Right lung (tissue), 5 donors: ENCODE data around the gene DYNC2H1. TPM values are rescaled to one million over a fixed set of nuclear protein-coding genes. Genes with fewer than 3 reads are reported as not detected.
A peak's percentile ranks its signal among the peaks of the same experiment; 100 is the strongest.

Source experiments
- DNase-seq, 2 donors: peaks; one replicate each; pipeline ENCODE4 v3.0.0-alpha.2; 2013
- polyA plus RNA-seq, 5 donors: library from polyadenylated mRNA; unstranded; fragments of 120-200 nt; gene quantifications; one replicate each; pipeline versions ENCODE4 v1.2.1 to v1.2.3, GENCODE V29; 2013; ENCODE audit warnings: inconsistent platforms in 1 of 5, low replicate concordance in 1 of 5; ENCODE audit not compliant: insufficient read length in 5 of 5, insufficient read depth in 1 of 5

The DYNC2H1 gene
- polyA plus RNA-seq, 5 donors: 26.2 to 36.6 (median 35.4) TPM

DNA sequence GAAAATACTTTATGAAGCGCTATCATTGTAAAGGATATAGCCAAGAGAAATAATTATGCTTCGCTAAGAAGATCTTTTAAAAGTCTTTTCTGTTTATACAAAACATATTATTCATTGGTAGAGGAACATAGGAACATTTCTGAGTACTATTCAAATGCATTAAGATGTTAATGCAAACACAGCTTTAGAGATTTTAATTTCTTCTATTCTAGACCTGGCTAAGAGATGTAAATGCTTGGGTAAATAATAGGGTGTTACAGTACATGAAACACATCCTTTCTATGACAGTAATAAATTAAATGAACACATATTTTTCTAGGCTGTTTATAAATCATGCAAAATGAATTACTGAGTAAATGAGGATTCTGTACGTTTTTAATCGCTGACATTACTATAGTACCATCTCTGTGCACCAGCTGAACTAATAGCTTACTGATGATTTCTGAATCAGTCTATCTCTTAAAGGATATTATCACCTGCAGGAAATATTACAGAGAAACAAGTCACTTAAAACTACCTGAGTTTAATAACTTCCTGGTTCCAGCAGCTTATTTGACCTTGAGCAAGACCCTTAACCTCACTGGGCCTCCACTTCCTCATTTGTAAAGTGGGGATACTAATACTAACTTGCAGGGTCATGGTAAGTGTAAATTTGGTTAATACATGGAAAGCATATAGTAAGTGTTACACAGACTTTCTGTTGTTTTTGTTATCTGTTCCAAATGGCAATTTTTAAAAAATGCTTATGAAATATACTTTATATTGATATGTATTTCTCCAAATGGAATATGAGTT is 344.9 kb downstream of the DYNC2H1 start:
- DNase-seq: no peak

DNA sequence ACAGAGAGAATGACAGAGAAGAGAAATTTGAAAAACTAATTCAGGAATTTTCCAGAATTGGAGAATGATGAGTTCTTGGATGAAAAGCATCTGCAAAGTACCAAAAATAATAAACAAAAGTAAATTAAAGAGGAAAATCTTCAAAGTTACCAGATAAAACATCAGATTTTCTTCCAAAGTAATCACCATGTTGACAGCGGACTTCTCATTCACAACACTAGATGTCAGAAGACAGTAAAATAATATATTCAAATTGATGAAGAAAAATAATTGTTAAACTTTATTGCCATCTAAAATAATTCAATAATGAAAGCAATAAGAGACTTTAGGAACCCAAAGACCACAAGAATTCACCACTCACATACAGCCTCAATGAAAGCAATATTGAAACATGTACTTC is 355.2 kb downstream of the DYNC2H1 start:
- no peak for DNase-seq

DNA sequence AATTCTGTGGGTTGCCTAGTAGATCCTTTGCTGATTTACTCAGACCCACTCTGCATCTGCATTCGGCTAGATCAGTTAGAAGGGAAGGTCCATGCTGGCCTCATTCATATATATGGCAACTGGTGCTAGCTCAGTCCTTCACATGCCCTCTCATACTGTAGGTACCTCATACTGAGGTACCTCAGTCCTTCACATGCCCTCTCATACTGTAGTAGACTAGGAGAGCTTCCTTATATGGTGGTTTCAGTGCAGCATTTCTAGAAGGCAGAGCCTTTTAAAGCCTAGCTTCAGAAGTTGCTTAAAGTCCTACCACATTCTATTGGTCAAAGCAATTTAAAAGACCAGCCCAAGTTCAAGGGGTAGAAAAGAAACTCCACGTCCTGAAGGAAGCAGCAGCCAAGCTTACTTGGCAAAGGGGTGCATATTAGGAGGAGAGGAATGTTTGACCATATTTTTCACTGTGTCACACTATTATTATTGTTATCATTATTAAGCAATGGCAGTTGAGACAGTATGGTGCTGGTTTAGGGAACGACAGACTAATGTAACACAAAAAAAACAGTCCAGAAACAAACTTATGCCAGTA is 356.4 kb downstream of the DYNC2H1 start:
- no peak for DNase-seq

DNA sequence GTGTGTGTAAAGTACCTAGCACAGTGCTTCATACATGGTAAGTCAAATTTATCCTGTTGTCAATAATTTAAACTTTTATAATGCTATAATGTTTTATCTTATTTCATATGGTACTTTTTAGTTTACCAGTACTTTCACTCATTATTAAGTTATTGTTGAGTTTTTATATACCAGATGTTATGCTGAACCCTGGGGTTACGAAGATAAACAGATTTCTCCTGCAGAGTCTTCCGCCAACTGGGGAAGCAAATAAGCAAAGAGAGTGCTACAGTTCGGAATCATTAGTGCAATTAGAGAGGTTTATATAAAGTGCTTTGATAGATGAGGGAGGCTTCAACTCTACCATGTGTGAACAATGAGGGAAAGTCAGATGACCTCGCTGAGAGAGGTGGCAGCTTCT is 362.3 kb downstream of the DYNC2H1 start:
- no peak for DNase-seq

DNA sequence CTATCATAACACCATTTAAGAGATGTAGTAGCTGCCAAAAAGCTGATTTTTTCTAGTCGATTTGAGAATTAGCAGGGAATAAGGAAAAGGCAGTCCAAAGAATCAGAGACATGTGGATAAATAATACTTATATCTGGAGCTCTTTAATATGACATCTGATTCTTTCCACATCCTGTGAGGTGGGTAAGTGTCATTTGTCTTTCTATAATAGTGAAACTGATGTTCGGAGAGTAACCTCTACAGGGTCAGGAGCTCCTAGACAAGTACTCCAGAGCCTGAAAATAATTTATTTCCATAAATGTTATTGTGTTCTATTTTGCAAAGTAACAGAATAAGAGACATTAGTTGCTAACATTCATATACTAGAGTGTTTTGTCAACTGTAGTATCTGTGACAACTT is 367.6 kb downstream of the DYNC2H1 start:
- DNase-seq: no peak

DNA sequence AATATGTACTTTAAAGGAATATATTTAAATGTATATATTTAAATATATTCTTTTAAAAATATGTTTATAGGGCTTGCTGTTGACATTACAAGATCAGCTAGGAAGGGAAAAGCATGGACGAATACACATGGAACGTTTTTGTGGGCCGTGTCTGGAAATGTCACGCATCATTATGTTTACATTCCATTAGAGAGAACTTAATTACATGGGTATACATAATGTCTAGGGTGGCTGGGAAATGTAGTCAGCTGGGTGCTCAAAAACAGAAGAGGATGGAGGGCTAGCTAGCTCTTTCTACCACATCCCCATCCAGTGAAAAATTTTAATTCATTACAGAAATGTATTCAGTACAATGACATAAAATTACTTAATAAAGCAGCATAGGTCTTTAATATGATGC is 371.2 kb downstream of the DYNC2H1 start:
- no peak for DNase-seq

DNA sequence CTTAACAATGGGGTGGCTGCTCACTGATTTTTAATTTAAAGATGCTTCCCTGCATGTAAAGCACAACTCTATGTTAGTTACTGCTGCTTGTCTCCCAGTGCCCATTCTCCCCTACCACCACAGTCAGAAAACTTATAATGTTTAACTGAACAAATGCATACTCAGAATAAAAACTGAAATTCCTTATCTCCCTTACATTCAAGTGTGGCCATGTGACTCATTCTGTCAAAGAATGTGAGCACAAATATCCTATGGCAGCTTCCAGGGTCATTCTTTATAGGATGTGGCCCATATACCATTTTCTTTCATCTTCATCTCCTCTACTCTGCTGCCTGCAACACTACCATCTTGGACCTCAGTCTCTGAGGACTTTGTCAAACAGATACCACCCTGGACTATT is 374.8 kb downstream of the DYNC2H1 start:
- DNase-seq: no peak

DNA sequence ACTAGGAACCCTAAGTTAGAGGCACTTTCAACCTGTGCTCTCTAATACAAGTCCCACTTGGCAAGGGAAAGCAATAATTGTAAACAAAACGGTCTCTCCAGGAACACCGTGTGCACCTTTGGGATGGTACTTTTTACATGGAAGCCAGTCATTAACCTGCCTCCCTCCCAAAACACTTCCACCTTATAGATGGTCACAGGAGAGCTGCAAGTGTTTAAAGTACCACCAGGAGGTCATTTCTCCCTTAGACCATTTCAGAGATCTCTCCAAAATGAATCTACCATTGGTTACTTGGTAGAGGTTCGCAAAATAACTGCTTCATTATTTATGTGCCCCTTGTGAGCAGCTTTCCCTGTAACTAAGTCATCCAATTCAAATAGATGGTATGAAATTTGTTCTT is 375.3 kb downstream of the DYNC2H1 start:
- DNase-seq: no peak

DNA sequence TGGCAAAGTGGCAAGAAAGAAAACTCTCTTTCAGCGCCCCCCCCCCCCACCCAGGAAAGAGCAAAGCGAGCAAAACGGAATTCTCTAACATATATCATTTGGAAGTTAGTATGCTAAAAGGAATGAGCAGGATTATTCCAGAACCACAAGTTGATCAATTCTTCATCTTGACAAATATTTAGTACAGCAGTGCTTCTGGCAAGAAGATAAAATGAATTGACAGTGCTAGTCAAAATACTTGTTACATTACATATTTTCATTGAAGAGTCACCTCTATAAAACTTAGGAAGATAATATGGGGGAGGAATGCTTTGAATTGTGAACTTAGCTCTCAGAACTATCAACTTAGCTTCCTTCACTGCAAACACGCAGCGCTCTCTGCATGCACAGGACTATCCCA is 377.4 kb downstream of the DYNC2H1 start:
- DNase-seq: no peak

DNA sequence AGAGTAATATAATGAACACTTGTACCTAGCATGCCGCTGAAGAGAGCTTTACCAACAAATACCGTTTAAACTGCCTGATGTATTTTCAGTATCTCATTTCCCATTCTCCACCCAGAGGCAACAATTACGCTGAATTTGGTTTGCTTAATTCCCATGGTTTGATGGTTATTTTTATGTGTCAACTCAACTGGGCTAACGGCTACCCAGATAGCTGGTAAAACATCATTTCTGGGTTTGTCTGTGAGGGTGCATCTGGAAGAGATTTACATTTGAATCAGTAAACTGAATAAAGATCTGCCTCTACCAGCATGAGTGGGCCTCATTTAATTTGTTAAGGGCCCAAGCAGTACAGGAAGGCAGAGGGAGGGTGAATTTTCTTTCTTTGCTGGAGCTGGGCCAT is 377.9 kb downstream of the DYNC2H1 start:
- DNase-seq: no peak

DNA sequence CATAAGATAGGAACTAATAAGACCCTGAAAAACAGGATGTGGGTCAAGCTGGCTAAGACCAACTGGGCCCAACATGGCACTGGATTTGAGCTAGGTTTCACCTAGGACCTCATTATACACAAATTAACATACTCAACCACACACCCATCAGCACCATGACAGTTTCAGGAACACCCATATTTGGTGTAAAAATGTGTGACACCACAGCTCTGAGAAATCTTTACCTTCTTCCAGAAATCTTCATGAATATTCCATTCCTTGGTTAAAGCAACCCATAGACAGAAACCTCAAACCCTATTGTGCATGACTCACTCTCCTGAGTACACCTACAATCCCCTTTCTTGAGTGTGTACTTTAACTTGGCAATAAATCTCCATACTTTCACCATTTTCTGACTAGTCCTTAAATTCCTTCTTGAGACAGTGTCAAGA is 378.8 kb downstream of the DYNC2H1 start:
- DNase-seq: no peak

DNA sequence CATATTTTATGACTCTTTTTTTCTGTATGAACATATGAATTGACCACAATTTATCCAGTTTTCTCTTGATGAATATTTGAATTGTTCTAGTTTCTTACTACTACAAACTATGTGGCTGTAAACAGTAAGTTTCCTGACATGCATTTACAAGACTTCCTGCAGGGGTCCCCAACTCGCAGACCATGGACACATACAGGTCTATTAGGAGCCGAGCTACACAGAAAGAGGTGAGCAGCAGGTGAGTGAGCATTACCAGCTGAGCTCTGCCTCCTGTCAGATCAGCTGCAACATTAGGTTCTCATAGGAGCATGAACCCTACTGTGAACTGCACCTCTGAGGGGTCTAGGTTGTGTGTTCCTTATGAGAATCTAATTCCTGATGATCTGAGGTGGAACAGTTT is 379.4 kb downstream of the DYNC2H1 start:
- no peak for DNase-seq

DNA sequence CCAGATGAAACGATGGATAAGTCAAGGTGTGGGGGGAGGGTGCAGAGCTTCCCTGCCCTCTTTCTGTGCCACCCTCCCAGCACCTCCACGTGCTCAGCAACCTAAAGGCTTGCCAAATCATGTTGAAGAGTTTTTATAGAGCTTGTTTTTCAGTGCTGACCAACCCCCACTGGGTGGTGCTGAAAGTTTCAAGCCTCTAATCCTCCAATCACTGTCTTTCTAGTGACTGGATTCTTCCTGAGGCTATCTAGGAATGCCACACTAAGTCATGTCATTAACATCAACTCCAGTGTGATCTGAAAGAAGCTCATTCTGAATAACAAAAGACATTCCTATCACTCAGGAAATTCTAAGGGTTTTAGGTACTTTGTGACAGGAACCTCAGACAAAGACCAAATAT is 382.6 kb downstream of the DYNC2H1 start:
- DNase-seq: no peak

DNA sequence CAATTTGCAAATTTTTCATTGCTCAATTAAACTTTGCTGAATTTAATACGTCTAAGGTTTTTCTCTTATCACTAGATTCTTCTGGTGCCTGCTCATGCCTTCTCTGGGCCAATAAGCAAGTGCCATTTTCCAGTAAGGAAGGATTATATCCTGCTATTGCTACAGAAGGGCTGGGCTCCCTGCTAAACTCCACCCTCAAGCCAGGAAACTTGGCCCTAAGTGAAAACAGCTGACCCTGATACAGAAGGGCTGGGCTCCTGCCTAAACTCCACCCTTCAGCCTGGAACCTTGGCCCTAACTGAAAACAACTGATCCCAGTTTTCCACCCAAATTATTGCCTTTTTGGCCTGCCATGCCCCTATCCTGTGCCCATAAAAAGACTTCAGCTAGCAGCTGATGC is 385.3 kb downstream of the DYNC2H1 start:
- DNase-seq: no peak

DNA sequence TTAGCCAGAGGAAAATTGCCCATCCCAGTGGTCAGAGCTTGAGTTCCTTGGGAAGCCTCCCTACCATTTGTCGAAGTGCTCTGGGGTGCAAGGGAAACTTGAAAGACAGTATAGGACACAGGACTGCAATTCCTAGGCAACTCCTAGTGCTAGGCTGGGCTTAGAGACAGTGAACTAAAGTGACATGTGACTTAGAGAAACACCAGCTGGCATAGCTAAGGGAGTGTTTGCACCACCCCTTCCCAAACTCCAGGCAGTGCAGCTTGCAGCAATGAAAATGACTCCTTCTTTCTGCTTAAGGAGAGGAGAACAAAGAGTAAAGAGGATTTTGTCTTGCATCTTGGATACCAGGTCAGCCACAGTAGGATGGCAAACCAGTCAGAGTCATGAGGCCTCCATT is 388.0 kb downstream of the DYNC2H1 start:
- no peak for DNase-seq

DNA sequence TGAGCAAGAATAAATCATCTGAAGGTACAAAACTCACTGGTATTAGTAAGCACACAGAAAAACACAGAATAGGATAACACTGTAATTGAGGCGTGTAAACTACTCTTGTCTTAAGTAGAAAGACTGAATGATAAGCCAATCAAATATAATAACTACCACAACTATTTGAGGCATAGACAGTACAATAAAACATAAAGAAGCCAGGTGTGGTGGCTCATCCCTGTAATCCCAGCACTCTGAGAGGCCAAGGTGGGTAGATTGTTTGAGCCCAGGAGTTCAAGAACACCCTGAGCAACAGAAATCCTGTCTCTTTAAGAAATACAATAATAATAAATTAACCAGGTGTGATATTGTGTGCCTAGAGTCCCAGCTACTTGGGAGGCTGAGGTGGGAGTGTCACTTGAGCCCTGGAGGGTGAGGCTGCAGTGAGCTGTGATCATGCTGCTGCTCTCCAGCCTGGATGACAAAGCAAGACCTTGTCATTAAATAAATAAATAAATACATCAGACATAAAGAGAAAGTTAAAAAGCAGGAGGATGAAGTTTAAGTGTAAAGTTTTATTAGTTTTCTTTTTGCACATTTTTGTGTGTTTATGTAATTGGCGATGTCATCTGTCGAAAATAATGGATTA is 390.6 kb downstream of the DYNC2H1 start:
- no peak for DNase-seq

DNA sequence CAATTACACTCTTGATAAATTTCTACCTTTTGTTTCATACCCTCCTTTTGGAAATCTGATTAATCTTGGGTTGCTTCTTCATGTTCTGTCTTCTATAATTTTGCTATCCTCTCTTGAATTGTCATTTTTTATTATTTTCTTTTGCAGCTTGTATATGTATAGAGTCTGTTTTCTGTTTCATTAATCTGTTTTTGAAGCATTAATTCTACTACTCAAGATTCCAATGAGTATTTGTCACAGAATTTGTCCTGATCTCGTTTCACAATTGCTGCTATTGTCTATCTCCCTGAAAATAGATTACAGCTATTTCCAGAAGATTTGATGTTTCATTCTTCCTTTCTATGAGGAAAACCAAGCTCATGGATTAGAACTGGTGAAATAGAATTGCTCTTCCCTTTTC is 406.1 kb downstream of the DYNC2H1 start:
- DNase-seq: no peak

DNA sequence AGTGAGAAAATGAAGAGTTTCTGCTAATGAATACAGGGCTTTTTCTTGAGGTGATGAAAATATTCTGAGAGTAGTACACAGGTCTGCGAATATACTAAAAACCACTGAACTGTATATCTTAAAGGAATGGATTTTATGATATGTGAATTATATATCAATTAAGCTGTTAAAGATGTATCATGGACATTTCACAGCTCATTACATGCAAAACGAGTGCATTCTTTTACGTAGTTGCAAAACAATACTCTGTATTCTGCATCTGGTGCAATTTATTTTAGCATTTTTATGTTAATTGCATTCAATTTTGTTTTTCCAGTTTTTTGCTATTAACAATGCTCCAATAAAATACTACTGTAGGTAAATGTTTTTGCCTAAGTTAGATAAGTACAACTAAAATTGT is 411.6 kb downstream of the DYNC2H1 start:
- no peak for DNase-seq

DNA sequence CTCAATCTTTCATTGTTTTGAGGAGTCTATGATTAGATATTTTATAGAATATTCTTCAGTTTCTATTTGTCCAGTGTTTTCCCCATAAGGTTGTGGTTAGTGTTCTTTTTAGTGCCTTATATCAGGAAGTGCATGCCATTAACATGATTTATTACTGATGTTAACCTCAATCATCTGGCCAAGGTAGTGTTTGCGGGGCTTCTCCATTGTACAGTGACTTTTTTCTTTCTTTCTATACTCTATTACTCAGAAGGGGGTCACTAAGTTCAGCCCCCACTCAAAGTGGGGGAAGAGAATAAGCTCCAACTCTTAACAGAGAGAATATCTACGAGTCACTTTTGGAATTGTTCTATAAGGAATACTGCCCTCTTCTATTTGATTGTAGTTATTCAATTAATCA is 415.8 kb downstream of the DYNC2H1 start:
- no peak for DNase-seq

DNA sequence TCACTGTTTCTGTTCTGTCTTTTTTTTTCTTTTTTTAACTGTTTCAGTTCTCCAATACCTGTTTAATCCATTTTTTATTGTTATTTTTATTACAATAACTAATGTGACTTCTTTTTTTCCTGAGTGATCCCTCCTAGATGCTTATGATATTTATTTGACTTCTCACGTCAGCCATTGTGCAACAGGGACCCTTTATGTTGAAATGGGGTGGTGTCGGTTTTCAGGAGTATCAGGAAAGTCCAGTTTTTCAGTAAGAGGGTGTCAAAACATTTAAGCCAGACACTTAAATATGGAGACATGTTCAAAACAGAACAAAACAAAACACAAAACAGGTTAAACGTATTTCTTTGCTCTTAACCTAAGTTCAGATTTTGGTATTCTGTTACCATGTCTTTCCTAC is 418.8 kb downstream of the DYNC2H1 start:
- DNase-seq: peak; percentile 14 to 17

DNA sequence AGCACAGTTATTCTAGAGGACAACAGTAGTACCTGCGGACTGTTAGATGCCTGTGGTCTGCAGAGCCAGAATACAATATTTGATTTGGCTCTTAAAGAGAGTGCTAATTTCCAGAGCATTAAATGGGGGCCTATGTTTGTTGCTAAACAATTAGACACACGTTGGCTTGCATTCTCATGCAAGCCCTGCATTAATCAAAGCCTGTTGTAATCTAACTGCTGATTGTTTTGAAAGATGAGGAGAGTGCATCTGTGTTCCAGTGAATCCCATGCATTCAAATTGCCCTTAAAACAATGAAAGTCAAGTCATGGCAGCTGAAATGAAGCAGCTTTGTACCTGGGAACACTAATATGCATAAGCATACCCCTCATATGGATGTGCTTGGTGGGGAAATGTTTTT is 419.4 kb downstream of the DYNC2H1 start:
- DNase-seq: no peak

DNA sequence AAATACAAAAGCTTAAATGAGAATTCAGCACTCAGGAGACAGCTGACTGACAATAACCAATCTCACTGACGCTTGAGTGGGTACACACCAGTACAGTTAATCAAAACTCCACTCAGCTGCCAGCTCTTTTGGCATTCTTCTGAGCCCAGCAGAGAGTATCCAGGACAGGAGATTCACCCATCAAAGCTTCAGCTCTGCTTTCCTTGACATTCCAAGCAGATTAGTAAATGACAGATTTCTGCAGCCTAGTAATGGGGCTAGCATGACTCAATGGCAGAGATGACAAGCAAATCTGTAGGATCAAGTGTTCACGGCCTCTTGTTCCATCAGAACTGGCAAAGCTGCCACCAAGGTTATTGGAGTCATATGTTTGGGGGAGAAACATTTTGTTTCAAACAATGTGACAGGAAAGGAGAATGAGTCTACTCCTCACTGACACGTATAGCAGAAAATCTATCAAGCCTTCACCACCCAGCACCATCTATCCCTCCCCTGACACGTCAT is 420.0 kb downstream of the DYNC2H1 start:
- DNase-seq: no peak
